Limb (tissue), 2 donors: ENCODE results near the gene CDC5L.

ENCODE experiments used
- DNase-seq, 2 donors: peaks; one replicate each; pipeline ENCODE4 v3.0.0-alpha.2; 2016; ENCODE audit errors: extremely low spot score in 2 of 2

The CDC5L gene

GRCh38 chr6:44498436-44498835 is 110.9 kb downstream of the CDC5L start:
- no peak for DNase-seq

- no peak for DNase-seq
Observed at GRCh38 chr6:44499609-44500008, 112.1 kb downstream of the CDC5L start.
